ENCODE data around the gene TAS2R30. TPM values are rescaled to one million over a fixed set of nuclear protein-coding genes. Genes with fewer than 3 reads are reported as not detected.
"Not testable (repeated sequence)": the region's sequence is repeated elsewhere in the genome, so short reads cannot be mapped to it uniquely, and the experiment has no call there.

The TAS2R30 gene
- total and polyA plus RNA-seq, 2 donors (not counting 1 experiment from before 2014, with no cell fraction given) = 0.08 to 4.0 TPM

DNA sequence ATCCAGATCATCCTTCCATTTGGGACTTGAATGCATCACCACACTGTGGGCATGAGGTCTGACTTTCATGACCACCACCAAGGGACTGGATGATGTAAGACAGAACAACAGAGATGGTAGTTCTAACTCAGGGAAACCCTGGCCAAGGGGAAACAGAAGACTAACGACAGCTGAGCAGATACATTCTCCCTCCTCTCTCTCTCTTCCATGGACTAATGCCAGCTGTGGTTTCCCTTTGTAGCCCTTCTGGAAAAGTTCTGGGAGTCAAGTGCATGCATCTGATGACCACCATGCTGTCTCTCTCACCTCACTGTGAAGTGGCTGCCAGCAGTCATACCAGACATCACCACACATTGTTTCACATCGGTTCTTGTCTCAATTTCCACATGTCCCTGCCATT, 3.4 kb downstream of the TAS2R30 start:
- Histone ChIP-seq H3K27me3 (ENCODE audit: control insufficient read depth, insufficient read depth, low read length) (no peaks in the 10 kb centered on the region), H3K79me2 (ENCODE audit: control insufficient read depth, insufficient read depth, low read length) (peaks cover 7% of the 10 kb centered on the region), H3K9ac (ENCODE audit: insufficient read depth, low read length) (no peak overlapping the region), H3K9me3 (ENCODE audit: control insufficient read depth, insufficient read depth, low read depth, low read length) (no peaks in the 10 kb centered on the region), H3K36me3 (ENCODE audit: control insufficient read depth, insufficient read depth, low read length) (no peaks in the 10 kb centered on the region), H3K4me3 (replicated peaks in 1 of 4; ENCODE audit: control extremely low read depth in 1 of 4, insufficient read depth in 1 of 4, low read depth in 3 of 4, low read length in 4 of 4) (no peak overlapping the region), H3K27ac (ENCODE audit: insufficient read depth, low read length) (no peak overlapping the region), H3K4me2 (ENCODE audit: extremely low read depth, insufficient read depth, low read length) (no peak overlapping the region), H3K4me1 (ENCODE audit: control insufficient read depth, extremely low read depth, insufficient read depth, low read length) (no peaks in the 10 kb centered on the region), H4K20me1 (ENCODE audit: control insufficient read depth, extremely low read depth, insufficient read depth, low read length) (no peaks in the 10 kb centered on the region), H2AFZ (ENCODE audit: low read length) (no peak overlapping the region)
- peak in 1 of 2 donors; percentile 13 for DNase-seq (ENCODE audit: low read depth in 2 of 2)
- no peak for TF ChIP-seq EZH2 (IDR thresholded peaks at IDR 0.05; ENCODE audit: low read length, missing control alignments)
- TF ChIP-seq, protein P1, sequence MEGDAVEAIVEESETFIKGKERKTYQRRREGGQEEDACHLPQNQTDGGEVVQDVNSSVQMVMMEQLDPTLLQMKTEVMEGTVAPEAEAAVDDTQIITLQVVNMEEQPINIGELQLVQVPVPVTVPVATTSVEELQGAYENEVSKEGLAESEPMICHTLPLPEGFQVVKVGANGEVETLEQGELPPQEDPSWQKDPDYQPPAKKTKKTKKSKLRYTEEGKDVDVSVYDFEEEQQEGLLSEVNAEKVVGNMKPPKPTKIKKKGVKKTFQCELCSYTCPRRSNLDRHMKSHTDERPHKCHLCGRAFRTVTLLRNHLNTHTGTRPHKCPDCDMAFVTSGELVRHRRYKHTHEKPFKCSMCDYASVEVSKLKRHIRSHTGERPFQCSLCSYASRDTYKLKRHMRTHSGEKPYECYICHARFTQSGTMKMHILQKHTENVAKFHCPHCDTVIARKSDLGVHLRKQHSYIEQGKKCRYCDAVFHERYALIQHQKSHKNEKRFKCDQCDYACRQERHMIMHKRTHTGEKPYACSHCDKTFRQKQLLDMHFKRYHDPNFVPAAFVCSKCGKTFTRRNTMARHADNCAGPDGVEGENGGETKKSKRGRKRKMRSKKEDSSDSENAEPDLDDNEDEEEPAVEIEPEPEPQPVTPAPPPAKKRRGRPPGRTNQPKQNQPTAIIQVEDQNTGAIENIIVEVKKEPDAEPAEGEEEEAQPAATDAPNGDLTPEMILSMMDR (conservative IDR thresholded peaks at IDR 0.05 in 1 of 2, IDR thresholded peaks at IDR 0.05 in 1 of 2; ENCODE audit: low read depth in 1 of 2, low read length in 2 of 2) = no peak

DNA sequence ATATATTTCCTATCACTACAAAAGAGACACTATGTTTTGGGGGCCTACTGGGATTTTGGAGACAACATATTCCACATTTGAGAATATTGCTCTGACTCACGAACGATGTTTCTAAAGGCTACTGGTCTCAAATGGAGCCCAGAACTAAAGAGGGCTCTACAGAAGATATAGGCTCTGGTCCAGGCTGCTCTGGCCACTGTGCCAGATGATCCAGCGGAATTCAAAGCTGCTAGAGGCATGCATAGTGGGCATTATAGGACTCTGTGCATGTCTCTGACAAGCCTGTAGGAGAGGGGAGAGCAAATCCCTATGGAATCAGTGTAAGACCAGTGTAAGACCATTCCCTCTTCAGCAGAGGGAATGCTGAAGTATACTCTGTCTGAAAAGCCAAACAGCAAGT, 4.1 kb downstream of the TAS2R30 start:
- H3K4me1 ChIP-seq (ENCODE audit: control insufficient read depth, extremely low read depth, insufficient read depth, low read length) = no peaks in the 10 kb centered on the region
- H3K4me2 ChIP-seq (ENCODE audit: extremely low read depth, insufficient read depth, low read length) = no peak overlapping the region
- TF ChIP-seq EZH2 (IDR thresholded peaks at IDR 0.05; ENCODE audit: low read length, missing control alignments) = no peak
- TF ChIP-seq, protein P1 (conservative IDR thresholded peaks at IDR 0.05 in 1 of 2, IDR thresholded peaks at IDR 0.05 in 1 of 2; ENCODE audit: low read depth in 1 of 2, low read length in 2 of 2) = no peak
- peaks cover 7% of the 10 kb centered on the region for H3K79me2 ChIP-seq (ENCODE audit: control insufficient read depth, insufficient read depth, low read length)
- H3K9ac ChIP-seq (ENCODE audit: insufficient read depth, low read length) = no peak overlapping the region
- no peaks in the 10 kb centered on the region for H4K20me1 ChIP-seq (ENCODE audit: control insufficient read depth, extremely low read depth, insufficient read depth, low read length)
- no peak overlapping the region for H2AFZ ChIP-seq (ENCODE audit: low read length)
- H3K36me3 ChIP-seq (ENCODE audit: control insufficient read depth, insufficient read depth, low read length) = no peaks in the 10 kb centered on the region
- no peaks in the 10 kb centered on the region for H3K27me3 ChIP-seq (ENCODE audit: control insufficient read depth, insufficient read depth, low read length)
- no peak overlapping the region for H3K4me3 ChIP-seq (replicated peaks in 1 of 4; ENCODE audit: control extremely low read depth in 1 of 4, insufficient read depth in 1 of 4, low read depth in 3 of 4, low read length in 4 of 4)
- no peak overlapping the region for H3K27ac ChIP-seq (ENCODE audit: insufficient read depth, low read length)
- DNase-seq (ENCODE audit: low read depth in 2 of 2) = no peak
- H3K9me3 ChIP-seq (ENCODE audit: control insufficient read depth, insufficient read depth, low read depth, low read length) = no peaks in the 10 kb centered on the region

DNA sequence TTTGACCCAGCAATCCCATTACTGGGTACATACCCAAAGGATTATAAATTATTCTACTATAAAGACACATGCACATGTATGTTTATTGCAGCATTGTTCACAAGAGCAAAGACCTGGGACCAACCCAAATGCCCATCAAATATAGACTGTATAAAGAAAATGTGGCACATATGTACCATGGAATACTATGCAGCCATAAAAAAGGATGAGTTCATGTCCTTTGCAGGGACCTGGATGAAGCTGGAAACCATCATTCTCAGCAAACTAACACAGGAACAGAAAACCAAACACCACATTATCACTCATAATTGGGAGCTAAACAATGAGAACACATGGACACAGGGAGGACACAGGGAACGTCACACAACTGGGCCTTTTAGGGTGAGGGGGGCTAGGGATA, 20.3 kb downstream of the TAS2R30 start:
- not testable (repeated sequence) for H3K36me3 ChIP-seq (ENCODE audit: control insufficient read depth, insufficient read depth, low read length); H3K9ac ChIP-seq (ENCODE audit: insufficient read depth, low read length); DNase-seq (ENCODE audit: low read depth in 2 of 2); H3K4me1 ChIP-seq (ENCODE audit: control insufficient read depth, extremely low read depth, insufficient read depth, low read length); H3K4me3 ChIP-seq (replicated peaks in 1 of 4; ENCODE audit: control extremely low read depth in 1 of 4, insufficient read depth in 1 of 4, low read depth in 3 of 4, low read length in 4 of 4); H3K9me3 ChIP-seq (ENCODE audit: control insufficient read depth, insufficient read depth, low read depth, low read length); H4K20me1 ChIP-seq (ENCODE audit: control insufficient read depth, extremely low read depth, insufficient read depth, low read length); H2AFZ ChIP-seq (ENCODE audit: low read length); H3K4me2 ChIP-seq (ENCODE audit: extremely low read depth, insufficient read depth, low read length); H3K27ac ChIP-seq (ENCODE audit: insufficient read depth, low read length); H3K27me3 ChIP-seq (ENCODE audit: control insufficient read depth, insufficient read depth, low read length)
- H3K79me2 ChIP-seq (ENCODE audit: control insufficient read depth, insufficient read depth, low read length) = peaks cover 13% of the 10 kb centered on the region

DNA sequence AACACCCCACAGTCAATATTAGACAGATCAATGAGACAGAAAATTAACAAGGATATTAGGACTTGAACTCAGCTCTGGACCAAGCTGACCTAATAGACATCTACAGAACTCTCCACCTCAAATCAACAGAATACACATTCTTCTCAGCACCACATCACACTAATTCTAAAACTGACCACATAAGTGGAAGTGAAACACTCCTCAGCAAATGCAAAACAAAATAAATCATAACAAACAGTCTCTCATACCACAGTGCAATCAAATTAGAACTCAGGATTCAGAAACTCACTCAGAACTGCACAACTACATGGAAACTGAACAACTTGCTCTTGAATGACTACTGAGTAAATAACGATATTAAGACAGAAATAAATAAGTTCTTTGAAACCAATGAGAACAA, 23.2 kb downstream of the TAS2R30 start:
- H3K79me2 ChIP-seq (ENCODE audit: control insufficient read depth, insufficient read depth, low read length) = peaks cover 15% of the 10 kb centered on the region
- H2AFZ ChIP-seq (ENCODE audit: low read length) = not testable (repeated sequence)

More for the DNA sequence above, 23.2 kb downstream of the TAS2R30 start:
- H3K36me3 ChIP-seq (ENCODE audit: control insufficient read depth, insufficient read depth, low read length); H3K27me3 ChIP-seq (ENCODE audit: control insufficient read depth, insufficient read depth, low read length); H3K9ac ChIP-seq (ENCODE audit: insufficient read depth, low read length); H4K20me1 ChIP-seq (ENCODE audit: control insufficient read depth, extremely low read depth, insufficient read depth, low read length); H3K4me1 ChIP-seq (ENCODE audit: control insufficient read depth, extremely low read depth, insufficient read depth, low read length); H3K4me3 ChIP-seq (replicated peaks in 1 of 4; ENCODE audit: control extremely low read depth in 1 of 4, insufficient read depth in 1 of 4, low read depth in 3 of 4, low read length in 4 of 4); DNase-seq (ENCODE audit: low read depth in 2 of 2); H3K4me2 ChIP-seq (ENCODE audit: extremely low read depth, insufficient read depth, low read length); H3K27ac ChIP-seq (ENCODE audit: insufficient read depth, low read length); H3K9me3 ChIP-seq (ENCODE audit: control insufficient read depth, insufficient read depth, low read depth, low read length): not testable (repeated sequence)
